ENCODE measurements around the gene PTEN.
A peak's percentile ranks its signal among the peaks of the same experiment; 100 is the strongest.
"Not testable (repeated sequence)": the region's sequence is repeated elsewhere in the genome, so short reads cannot be mapped to it uniquely, and the experiment has no call there.

Gene PTEN

DNA sequence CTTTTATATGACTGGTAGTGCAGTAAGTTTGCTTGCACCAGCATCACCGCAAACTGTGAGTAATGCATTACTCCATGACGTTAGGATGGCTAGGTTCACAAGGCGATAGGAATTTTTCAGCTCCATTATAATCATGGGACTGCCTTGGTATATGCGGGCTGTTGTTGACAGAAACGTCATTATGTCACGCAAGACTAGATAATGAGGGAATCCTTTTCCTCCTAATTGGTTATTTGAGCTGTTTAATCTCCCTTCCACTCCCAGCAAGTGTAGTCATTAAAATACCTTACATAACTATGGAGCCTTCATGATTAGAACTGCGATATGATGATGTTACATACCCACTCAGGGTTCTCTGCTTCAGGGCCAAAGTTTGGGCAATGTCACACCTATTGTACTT is 17.4 kb upstream of the PTEN start:
- DNase-seq: no peak

DNA sequence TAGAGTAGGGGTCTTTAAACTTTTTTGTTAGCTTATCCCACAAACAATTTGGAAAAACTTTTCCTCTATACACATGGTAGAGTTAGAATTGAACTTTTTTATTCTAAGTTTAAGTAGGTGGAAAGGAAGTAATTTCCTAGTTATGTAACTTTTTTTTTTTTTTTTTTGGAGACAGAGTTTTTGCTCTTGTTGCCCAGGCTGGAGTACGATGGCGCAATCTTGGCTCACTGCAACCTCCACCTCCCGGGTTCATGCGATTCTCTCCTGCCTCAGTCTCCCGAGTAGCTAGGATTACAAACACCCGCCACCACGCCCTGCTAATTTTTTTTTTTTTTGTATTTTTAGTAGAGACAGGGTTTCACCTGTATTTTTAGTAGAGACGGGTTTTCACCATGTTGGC is 16.7 kb upstream of the PTEN start:
- DNase-seq: not testable (repeated sequence)

DNA sequence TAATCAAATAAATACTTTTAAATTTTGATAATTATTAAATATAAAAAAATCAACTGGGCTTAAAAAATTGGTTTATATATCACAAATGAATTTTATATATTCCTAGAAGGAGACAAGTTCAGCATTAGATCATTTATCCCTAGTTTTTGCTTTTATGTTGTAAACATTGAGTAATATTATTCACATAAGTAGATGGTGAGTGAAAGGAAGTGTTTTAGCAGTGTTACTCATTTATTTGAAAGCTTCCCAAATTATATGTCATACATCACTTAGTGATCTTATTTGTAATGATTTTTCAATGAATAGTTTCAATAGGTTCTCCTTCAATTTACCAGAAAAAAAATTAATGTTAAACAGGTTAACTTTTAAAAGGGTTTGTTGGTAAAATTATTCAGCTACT is 15.9 kb upstream of the PTEN start:
- no peak for DNase-seq

DNA sequence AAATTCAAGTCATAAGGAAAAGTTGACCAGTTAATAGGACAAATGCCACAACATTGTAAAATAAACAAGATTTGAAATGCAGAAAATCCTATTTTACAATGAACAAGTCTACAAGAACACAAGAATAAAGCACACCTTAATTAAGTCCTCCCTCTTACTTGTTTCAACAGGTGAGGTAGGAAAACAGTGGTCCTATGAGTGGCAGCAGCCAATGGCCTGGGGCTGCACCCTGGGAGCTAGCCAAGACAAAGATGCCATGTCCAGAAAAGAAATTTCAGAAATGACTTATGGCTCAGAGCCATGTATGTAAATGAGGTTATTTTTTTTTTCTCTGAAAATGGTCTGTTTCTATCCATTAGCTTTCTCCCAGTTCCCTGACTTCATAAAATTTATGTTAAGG is 14.4 kb upstream of the PTEN start:
- no peak for DNase-seq

DNA sequence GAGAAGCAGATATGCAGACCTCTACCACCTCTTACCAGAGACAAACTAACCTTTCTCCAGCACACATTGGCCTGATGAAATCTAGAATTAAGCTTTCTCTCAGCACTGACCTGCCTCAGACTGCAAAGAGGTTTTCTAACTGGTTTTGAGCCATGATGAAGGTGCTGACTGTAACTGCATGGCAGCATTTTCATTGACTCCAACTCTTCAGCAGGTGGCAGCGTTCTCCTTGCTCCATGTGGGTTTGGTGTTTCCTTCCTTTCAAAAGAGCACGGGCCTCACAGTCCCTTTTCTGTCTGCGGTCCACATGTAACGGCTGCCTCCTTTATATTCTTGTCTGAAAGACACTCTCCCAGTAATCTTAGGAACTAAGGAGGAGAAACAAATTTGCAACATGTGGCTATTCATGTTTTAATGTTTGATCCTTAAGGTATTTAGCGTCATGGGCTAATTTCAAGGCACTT is 12.7 kb upstream of the PTEN start:
- DNase-seq: peak; percentile 63

DNA sequence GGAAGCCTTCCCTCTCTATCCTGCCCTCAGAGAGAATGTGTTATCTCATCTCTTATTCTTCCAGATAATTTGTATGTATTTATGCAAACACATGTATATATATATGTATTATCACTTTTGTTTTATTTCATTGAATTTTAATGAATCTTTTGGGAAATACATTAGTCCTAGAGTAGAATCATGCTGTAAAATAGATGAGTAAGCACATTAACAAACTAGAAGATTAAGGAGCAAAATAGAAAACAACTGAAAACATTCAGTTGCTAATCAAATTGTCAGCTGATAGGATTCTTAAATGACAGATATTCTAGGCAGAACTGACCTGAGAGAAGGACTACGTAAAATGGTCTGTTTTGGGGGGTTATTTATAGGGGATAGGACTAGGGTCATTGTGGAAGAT is 11.3 kb upstream of the PTEN start:
- no peak for DNase-seq

DNA sequence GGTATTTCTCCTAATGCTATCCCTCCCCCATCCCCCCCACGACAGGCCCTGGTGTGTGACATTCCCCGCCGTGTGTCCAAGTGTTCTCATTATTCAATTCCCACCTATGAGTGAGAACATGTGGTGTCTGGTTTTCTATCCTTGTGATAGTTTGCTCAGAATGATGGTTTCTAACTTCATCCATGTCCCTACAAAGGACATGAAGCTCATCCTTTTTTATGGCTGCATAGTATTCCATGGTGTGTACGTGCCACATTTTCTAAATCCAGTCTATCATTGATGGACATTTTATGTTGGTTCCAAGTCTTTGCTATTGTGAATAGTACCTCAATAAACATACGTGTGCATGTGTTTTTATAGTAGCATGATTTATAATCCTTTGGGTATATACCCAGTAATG is 8.2 kb upstream of the PTEN start:
- not testable (repeated sequence) for DNase-seq

DNA sequence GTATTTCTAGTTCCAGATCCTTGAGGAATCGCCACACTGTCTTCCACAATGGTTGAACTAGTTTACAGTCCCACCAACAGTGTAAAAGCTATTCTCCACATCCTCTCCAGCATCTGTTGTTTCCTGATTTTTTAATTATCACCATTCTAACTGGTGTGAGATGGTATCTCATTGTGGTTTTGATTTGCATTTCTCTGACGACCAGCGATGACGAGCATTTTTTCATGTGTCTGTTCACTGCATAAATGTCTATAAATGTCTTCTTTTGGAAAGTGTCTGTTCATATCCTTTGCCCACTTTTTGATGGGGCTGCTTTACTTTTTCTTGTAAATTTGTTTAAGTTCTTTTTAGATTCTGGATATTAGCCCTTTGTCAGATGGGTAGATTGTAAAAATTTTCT is 7.8 kb upstream of the PTEN start:
- not testable (repeated sequence) for DNase-seq

DNA sequence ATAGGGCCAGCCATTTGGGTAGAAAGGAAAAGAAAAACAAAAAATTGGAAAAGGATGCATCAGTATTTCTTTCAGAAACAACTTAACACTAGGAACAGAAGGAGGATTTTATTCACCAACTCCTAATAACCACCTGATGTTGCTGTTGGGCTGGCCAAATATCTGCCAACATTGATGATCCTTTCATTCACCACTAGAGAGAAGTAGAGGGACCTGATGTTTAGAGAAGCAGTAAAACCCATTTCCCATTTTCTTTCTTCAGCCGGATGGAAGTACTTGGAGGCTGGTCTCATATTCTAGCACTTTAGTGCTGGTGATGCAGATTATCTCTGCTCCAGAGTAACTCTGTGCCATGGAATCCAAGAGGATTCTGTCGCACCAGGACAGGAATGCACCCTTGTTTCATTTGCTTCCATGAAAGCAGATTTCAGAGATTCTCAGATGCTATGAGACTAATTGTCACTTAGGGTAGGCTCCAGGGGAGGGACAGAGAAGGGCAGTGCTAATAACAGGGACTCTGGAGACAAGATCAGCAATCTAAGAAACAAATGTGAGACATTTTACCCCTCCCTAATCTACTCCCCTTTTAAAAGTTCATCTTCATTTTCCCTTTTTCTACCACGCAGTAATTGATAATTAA is 3.1 kb upstream of the PTEN start:
- peak; percentile 77 for DNase-seq

DNA sequence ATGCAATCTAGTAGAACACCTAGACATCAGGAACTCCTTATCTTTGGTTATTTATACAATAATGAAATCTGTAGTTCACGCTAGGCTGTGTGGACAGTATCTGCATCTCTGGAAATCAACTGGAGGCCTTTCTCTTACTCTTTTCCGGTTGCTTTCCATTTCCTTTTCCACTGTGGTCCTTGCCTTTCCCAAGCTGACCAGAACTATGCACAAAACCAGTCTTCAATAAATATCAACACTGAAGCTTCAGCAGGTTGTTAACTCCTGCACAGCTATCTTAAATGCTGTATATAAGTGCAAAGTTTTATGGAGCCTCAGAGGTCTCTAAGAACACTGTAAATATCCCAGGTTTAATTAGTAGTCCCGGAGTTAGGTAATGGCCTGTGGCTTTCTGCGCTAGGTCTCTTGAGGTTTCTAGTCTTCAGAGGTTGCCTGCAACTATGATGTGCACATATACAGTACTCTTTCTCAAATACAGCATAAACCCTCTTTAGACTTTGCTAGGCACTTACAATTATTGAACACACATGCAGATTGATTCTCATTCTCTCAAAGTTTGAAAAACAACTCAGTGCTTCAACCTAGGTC is 2.5 kb upstream of the PTEN start:
- no peak for DNase-seq

DNA sequence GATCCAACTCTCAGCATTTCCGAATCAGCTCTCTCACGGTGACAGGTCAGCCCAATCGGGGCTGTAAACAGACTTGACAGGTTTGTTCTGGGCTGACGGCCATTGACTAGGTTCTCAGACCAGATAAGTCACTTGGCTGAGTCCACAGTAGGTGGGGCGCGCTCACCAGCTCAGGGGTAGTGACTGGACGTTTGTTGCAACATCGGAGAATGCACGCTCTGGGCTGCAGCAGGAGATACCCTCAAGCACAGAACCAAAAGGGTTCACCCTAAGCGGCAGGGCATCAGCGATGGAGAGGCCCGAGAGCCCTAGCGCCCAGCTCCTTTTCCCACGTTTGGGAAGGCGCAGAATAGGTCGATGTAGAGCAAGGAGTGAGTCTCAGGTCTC is 1.9 kb upstream of the PTEN start:
- no peak for DNase-seq

DNA sequence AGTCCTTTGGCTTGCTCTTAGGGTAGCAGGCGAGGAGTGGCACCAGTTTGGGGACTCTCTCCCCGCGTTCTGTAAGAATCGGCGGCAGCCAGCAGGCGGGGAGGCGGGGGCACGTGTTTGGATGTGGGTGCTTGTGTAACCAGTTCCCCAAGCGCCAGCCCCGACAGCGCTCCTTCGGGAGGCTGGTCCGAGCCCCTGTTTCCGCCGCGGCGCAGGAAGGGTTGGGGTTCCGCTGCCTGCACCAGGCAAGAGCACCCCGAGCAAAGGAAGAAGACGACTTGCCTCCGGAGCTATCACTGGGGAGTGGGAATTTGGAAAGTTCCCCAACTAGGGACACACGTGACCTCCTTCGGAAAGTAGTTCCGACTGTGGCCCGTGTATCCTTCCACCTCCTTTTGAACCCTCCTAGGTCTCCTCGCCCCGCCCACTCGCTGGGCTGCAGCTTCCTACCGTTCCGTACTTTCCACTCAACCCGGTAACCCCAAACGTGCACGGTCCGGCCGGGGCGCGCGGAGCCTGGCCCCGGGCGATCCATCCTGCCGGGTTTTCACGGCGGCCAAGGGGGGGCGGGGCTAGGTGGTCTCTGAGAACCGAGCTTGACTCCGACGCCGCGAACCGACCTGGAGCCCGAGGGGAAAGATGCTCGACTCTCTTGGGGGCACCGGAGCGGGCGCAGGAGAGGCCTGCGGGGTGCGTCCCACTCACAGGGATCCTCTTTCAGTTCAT is 1.3 kb upstream of the PTEN start:
- DNase-seq: peak; percentile 96

DNA sequence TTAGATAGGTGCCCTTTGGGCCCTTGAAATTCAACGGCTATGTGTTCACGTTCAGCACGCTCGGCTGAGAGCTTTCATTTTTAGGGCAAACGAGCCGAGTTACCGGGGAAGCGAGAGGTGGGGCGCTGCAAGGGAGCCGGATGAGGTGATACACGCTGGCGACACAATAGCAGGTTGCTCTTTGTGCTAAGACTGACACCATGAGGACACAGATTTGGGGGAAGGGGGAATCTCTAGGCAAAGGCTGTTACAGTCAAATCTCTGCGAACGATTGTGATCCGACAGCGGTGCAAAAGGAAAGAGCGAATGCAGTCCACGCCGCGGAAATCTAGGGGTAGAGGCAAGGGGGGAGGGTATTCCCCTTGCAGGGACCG is 759 bp upstream of the PTEN start:
- DNase-seq: no peak

DNA sequence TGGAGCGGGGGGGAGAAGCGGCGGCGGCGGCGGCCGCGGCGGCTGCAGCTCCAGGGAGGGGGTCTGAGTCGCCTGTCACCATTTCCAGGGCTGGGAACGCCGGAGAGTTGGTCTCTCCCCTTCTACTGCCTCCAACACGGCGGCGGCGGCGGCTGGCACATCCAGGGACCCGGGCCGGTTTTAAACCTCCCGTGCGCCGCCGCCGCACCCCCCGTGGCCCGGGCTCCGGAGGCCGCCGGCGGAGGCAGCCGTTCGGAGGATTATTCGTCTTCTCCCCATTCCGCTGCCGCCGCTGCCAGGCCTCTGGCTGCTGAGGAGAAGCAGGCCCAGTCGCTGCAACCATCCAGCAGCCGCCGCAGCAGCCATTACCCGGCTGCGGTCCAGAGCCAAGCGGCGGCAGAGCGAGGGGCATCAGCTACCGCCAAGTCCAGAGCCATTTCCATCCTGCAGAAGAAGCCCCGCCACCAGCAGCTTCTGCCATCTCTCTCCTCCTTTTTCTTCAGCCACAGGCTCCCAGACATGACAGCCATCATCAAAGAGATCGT is 598 bp downstream of the PTEN start:
- peak; percentile 39 for DNase-seq

DNA sequence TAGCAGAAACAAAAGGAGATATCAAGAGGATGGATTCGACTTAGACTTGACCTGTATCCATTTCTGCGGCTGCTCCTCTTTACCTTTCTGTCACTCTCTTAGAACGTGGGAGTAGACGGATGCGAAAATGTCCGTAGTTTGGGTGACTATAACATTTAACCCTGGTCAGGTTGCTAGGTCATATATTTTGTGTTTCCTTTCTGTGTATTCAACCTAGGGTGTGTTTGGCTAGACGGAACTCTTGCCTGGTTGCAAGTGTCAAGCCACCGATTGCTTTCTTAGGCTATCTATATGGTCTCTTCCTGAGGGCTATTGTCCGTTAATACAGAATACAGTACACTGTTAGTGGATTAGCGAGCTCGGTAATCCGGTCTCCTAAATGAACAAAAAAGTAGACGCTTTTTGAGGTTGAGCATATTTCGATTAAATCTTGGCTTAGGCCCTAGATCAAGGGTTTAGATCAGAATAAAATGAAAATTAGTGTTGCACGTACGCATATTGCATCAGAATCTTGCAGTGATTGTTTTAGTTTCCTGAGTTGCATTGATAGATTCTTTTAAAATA is 1.2 kb downstream of the PTEN start:
- no peak for DNase-seq

DNA sequence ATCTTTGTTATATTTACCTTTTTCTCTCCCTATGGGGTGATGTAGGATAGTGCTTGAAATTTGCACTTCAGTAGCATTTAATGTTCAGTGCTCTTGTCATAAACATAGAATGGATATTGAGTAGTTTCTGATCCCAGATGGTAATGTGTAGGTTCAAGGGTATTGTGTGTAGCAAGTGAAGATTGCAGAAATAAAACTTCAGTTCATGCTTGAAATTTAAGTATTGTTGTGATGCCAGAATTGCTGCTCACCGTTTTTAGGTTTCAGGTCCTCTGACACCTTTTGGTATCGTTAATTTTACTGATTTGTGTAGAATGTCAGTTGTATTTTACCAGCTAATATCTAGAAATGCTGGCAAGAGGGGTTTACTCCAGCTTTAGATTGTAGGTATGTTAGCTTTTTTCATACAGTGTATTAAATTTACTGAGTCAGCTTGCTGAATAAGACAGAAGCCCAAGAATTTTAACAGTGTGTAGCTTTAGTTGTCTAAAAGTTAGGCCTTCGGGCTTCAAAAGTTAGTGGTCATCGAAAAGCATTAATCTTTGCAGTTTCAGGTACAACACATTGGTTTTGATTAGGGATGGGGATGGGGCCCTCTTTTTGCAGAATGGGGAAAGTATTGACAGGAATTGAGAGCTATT is 1.9 kb downstream of the PTEN start:
- DNase-seq: no peak

DNA sequence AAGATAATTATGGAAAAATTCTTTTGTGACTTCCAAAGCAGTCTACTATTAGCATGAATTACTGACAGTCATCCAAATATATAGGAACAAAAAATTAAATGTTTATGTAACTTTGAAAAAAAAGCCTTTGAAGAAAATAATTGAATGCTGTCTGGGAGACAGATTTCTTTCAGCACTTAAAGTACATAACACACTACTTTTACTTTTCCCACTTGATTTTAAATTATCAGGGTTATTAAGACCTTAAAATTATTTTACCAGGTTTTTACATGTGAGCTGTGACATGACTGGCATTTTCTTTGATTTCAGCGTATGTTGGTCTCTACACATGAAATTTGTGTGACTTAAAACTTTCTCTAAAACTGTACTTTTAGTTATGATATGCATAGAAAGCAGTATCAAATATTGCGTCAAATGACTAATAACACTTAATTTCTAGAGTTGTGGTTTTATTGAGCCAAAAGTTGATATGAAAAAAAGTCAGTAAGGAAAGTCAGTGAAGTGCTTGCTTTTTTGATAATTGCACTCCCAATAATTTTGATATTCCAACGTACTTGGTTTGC is 3.1 kb downstream of the PTEN start:
- no peak for DNase-seq

DNA sequence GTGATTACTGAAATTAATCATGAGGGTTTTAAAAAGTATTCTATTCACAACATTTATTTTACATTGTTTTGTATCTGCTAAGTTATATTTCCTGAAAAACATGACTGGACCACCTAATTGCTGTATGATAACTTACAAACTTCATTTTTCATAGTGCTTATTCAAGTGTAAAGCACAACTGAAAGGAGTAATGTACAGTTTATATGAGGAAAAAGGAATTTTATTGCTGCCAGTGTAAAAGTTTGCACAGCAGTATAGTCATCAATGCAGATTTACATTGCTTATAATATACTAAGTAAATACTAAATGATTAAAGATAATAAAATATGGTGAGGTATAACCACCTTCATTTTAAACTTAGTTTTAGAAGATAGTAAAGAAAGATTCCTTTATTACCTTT is 4.0 kb downstream of the PTEN start:
- DNase-seq: no peak

DNA sequence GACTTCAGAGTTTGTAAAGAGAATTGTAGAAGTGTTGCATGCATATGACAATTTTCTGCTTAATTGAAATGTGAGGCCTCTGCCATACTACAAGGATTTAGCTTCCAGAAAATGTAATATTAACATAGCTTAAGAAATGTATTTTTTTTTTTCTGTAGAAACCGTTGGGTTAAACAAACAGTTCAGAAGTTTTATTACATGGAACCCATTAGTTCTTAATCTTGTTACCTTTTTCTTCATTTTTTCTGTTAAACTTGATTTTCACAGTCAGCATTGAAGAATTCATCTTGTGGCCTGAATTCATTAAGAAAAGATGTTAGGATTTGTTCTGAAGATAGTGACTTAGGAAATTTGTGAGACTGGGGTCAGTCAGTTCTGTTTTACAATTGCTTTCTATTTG is 4.9 kb downstream of the PTEN start:
- no peak for DNase-seq

DNA sequence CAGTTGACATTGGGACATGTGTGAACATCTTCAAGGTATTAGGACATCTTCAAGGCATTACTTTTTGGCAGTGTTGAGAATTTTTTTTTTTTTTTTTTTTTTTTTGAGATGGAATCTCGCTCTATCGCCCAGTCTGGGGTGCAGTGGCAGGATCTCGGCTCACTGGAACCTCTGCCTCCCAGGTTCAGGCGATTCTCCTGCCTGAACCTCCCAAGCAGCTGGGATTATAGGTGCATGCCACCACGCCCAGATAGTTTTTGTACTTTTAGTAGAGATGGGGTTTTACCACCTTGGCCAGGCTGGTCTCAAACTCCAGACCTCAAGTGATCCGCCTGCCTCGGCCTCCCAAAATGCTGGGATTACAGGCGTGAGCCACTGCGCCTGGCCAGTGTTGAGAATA is 5.7 kb downstream of the PTEN start:
- not testable (repeated sequence) for DNase-seq

DNA sequence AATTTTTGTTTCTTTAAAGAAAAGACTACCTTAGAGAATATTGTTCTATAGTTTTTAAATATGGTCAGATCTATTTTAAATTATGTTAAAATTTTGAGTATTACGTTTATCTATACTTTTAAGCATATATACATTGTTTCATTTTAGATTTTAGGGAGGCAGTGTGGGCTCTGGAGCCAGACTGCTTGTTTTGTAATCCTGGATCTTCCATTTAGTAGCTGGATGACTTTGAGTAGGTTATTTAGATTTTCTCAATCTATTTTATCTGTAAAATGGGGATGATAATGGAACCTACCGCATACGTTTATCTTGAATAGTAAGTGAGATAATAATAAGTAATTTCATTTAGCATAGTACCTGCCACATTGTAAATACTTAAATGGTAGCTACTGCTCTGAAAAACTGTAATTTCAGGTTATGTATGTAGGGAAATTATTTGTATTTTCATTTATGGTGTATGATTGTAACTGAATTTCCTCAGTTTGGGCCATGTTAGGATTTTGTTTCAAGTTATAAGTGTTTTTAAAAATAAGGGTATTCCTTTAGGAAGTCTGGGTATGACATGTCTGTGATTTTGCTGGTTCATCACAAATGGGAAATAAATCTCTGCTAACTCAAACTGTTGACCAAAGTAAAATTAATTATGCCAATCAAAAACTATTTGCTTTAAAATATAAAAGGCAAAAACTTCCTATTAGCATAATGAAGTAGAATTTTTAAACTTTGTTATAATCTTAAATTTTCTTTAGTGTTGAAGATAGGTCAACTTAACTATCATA is 6.5 kb downstream of the PTEN start:
- no peak for DNase-seq

DNA sequence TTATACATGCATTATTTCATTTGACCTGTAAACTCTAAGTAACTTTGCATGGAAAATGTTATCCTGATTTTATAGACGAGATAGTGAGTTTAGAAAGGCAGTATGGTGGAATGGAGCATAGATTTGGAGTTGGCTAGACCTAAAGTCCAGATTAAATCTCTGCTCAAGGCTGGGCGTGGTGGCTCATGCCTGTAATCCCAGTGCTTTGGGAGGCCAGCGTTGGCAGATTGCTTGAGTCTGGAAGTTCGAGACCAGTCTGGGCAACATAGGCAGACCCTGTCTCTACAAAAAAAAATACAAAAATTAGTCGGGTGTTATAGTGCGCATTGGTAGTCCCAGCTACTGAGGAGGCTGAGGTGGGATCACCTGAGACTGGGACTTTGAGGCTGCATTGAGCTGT is 9.4 kb downstream of the PTEN start:
- no peak for DNase-seq

All from CD4-positive, alpha-beta T cell treated with Interleukin-17A for 1 hour (primary cell).